Adrenal gland (tissue), 12 donors: Measurements from ENCODE around the gene GPC5. TPM values are rescaled to one million over a fixed set of nuclear protein-coding genes. Genes with fewer than 3 reads are reported as not detected.
"Not testable (repeated sequence)": the region's sequence is repeated elsewhere in the genome, so short reads cannot be mapped to it uniquely, and the experiment has no call there.

Experiments used
- DNase-seq, 7 donors: peaks; one replicate each; pipeline ENCODE4 v3.0.0-alpha.2; 2019 to 2020
- H3K27ac ChIP-seq, 5 donors: fragments of 200-600 bp; sonication (generic) in 4 of 5; 1 replicate in 3 of 5; 2 replicates in 2 of 5; pipeline versions ENCODE4 v1.5.1 to v1.8.0; 2016 to 2020; ENCODE audit warnings: mild to moderate bottlenecking in 1 of 5
- H3K27me3 ChIP-seq: fragments of 200-600 bp; 2 replicates; pipeline ENCODE4 v1.8.0; 2021
- H3K36me3 ChIP-seq, 2 donors: fragments of 200-600 bp; replicated peaks in 1 of 2; 1 replicate in 1 of 2; 2 replicates in 1 of 2; pipeline versions ENCODE4 v1.5.1 to v1.8.0; 2018 to 2022
- H3K4me1 ChIP-seq, 2 donors: fragments of 200-600 bp; replicated peaks in 1 of 2; 1 replicate in 1 of 2; 2 replicates in 1 of 2; pipeline versions ENCODE4 v1.5.1 to v1.8.0; 2018 to 2021
- H3K4me3 ChIP-seq, 4 donors: fragments of 200-600 bp; sonication (generic) in 3 of 4; one replicate each; pipeline ENCODE4 v1.5.1; 2016 to 2018
- H3K9me3 ChIP-seq, 3 donors: fragments of 200-600 bp; sonication (generic) in 1 of 3; replicated peaks in 1 of 3; 1 replicate in 2 of 3; 2 replicates in 1 of 3; pipeline versions ENCODE4 v1.5.1 to v1.8.0; 2016 to 2021
- POLR2A ChIP-seq, 2 donors: fragments of 450-650 bp; IDR thresholded peaks; one replicate each; pipeline ENCODE4 v1.6.1; 2017; ENCODE audit warnings: antibody characterized with exemption in 2 of 2, mild to moderate bottlenecking in 2 of 2, moderate library complexity in 1 of 2
- WGBS, 4 donors: extraction: QIAGEN DNeasy Blood & Tissue Kit in 2 of 4; methylation state at CpG; one replicate each; pipeline versions ENCODE4 v1.1.5 to v1.1.7; 2013 to 2017; 5-methylcytosine and 5-hydroxymethylcytosine counted together
- intact Hi-C, 2 donors: fragments of 100-400 bp; cut with DNase I; formaldehyde crosslinking; loops; one replicate each; pipeline versions ENCODE4 v1.14.1 to v1.15.0; 2022 to 2023
- polyA plus RNA-seq, 3 donors: library from polyadenylated mRNA; stranded (reverse); fragments of 200-250 nt in 2 of 3; fragments of 350-450 nt in 1 of 3; fragmentation: Illumina TruSeq in 1 of 3; extraction: RNeasy Lipid Tissue Mini Kit (QIAGEN cat#74804) in 1 of 3; gene quantifications; one replicate each; pipeline ENCODE4 v1.2.3, GENCODE V29; 2013 to 2014
- total RNA-seq, 9 donors: library from RNA; depleted of rRNA in 4 of 9; stranded (reverse); fragments of >200 nt in 4 of 9; fragments of 120-200 nt in 1 of 9; fragmentation: NEBNext Ultra II Directional in 1 of 9; extraction: Animal tissue kit (Norgen Biotek cat#: 25700) in 1 of 9; gene quantifications; one replicate each; pipeline versions ENCODE4 v1.1.0 to v1.2.4, GENCODE V29; 2013 to 2023
- TF ChIP-seq, protein P1 (sequence below), 6 experiments: fragments of 450-650 bp in 4 of 6; fragments of 200-600 bp in 2 of 6; sonication (generic) in 1 of 6; IDR thresholded peaks; 1 replicate in 5 of 6; 2 replicates in 1 of 6; pipeline versions ENCODE4 v1.5.1 to v1.8.0; 2016 to 2021; ENCODE audit warnings: antibody characterized with exemption in 6 of 6, mild to moderate bottlenecking in 2 of 6, moderate library complexity in 1 of 6
- donor health status: healthy with polysubstance abuse.
- donor health status: Bipolar disorder and iron deficiency.
- donor health status: DM: yes; HTN: yes; CAD: no.
- donor health status: DM: no; HTN: no; CAD: no.
- donor health status: DM: no; HTN: no; CAD: no.
- donor health status: DM: yes; HTN: yes; CAD: no.

Gene GPC5
- total and polyA plus RNA-seq, 12 donors, result 0.24 to 7.7 (median 2.1) TPM; not detected in 4

DNA sequence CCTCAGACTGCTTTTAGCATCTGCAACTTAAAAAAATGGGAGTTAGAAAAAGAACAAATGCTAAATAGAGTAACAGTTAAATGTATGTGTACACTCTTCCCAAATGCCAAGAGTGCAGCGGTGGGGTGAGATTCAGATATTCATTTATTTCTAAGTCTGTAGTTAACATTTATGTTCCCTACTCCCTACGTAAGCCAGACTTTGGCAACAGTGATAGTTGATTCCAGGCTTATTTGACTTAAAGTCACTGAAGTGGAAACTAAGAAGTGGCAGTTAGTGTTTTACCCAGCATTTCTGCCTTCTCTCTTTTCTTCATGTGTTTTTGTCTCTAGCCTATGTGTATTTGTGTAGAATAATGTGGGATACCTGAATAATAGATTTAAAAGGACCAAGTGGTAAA is 46.4 kb upstream of the GPC5 start:
- peaks cover 0 to 13% of the 10 kb centered on the region in 2 donors for H3K36me3 ChIP-seq
- peaks cover 0 to 27% of the 10 kb centered on the region in 2 donors for H3K4me1 ChIP-seq
- H3K9me3 ChIP-seq, result no peaks in the 10 kb centered on the region
- no peak overlapping the region for H3K27ac ChIP-seq
- intact Hi-C loops, result no loop called here
- 93 to 98% (median 96%) methylated on average over 2 of the region's 2 CpGs for WGBS, 4 donors
- no peaks in the 10 kb centered on the region for H3K27me3 ChIP-seq
- TF ChIP-seq, protein P1, sequence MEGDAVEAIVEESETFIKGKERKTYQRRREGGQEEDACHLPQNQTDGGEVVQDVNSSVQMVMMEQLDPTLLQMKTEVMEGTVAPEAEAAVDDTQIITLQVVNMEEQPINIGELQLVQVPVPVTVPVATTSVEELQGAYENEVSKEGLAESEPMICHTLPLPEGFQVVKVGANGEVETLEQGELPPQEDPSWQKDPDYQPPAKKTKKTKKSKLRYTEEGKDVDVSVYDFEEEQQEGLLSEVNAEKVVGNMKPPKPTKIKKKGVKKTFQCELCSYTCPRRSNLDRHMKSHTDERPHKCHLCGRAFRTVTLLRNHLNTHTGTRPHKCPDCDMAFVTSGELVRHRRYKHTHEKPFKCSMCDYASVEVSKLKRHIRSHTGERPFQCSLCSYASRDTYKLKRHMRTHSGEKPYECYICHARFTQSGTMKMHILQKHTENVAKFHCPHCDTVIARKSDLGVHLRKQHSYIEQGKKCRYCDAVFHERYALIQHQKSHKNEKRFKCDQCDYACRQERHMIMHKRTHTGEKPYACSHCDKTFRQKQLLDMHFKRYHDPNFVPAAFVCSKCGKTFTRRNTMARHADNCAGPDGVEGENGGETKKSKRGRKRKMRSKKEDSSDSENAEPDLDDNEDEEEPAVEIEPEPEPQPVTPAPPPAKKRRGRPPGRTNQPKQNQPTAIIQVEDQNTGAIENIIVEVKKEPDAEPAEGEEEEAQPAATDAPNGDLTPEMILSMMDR (IDR thresholded peaks at IDR 0.05), result no peak
- TF ChIP-seq POLR2A (IDR thresholded peaks at IDR 0.05), result no peak
- no peak overlapping the region for H3K4me3 ChIP-seq
- DNase-seq, result no peak

DNA sequence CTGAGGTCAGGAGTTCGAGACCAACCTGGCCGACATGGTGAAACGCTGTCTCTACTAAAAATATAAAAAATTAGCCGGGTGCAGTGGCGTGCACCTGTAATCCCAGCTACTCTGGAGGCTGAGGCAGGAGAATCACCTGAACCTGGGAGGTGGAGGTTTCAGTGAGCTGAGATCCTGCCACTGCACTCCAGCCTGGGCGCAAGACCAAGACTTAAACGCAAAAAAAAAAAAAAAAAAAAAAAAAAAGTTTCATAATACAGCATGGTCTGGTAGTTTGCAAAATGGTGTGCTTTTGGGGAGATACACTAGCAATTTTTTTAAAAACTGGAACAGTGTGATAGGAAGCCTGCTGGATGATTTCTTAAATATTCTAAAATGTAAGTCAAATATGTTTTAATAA is 45.5 kb upstream of the GPC5 start:
- peaks cover 0 to 13% of the 10 kb centered on the region in 2 donors for H3K36me3 ChIP-seq
- H3K4me3 ChIP-seq, H3K9me3 ChIP-seq, DNase-seq, intact Hi-C loops, H3K27ac ChIP-seq, H3K27me3 ChIP-seq: not testable (repeated sequence)
- WGBS, 4 donors, result 89 to 95% (median 91%) methylated on average over 7 of the region's 7 CpGs
- peaks cover 0 to 25% of the 10 kb centered on the region in 2 donors for H3K4me1 ChIP-seq

DNA sequence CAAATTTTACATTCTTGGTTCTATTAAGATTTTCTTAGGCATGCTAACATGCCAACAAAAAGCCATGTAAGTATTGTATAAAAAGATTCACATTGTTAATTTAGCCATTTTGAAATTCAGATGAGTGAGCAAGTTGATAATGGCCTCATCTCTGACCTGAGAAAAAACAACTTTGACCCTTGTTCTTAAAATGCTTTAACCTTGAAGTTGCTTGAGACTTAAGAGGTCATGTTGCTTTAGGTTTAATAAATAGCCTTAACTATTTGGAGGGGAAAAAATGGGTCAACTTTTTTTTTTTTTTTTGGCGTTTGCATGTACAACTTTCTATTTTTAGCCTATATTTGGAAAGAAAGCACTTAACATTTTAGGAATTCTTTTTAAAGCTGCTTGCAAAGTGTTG is 44.9 kb upstream of the GPC5 start:
- DNase-seq, result no peak
- intact Hi-C loops, result no loop called here
- no peaks in the 10 kb centered on the region for H3K9me3 ChIP-seq
- whole genome bisulfite sequencing, 4 donors, result 29 to 38% (median 36%) methylated on average over 1 of the region's 1 CpG
- H3K27me3 ChIP-seq, result no peaks in the 10 kb centered on the region
- no peak overlapping the region for H3K4me3 ChIP-seq
- peaks cover 0 to 25% of the 10 kb centered on the region in 2 donors for H3K4me1 ChIP-seq
- peaks cover 0 to 13% of the 10 kb centered on the region in 2 donors for H3K36me3 ChIP-seq
- no peak overlapping the region for H3K27ac ChIP-seq
- no peak for TF ChIP-seq POLR2A (IDR thresholded peaks at IDR 0.05)
- TF ChIP-seq, protein P1 (IDR thresholded peaks at IDR 0.05), result no peak

DNA sequence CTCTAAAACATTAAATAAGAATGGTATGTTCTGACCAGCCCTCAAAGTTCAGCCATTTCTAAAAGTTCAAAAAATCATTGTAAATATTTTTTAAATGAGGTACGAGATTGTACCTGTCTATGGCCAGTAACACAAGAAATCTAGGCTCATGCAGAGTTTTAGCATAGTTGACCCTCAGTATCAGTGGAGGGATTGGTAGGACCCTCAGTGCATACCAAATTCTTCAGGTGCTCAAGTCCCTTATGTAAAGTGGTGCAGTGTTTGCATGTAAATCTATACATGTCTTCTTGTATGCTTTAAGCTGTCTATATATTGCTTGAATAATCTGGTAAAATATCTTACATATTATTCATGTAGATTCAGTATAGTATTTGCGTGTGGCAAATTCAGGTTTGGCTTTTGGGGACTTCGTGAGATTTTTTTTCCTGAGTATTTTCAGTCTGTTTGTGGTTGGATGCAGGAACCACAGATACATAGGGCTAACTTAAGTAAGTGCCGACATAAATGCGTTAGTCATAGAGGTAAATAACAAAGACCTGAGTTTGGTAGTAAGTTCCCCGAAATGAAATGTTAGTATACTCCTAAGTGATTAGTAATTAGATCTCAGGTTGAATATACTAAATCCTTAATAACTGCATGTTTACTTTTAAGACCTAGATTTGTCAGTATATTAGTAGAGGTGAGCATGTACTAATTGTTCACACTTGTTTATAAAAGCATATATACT is 43.2 kb upstream of the GPC5 start:
- Histone ChIP-seq H3K9me3 (no peaks in the 10 kb centered on the region), H3K4me3 (no peak overlapping the region), H3K27me3 (no peaks in the 10 kb centered on the region), H3K36me3 (peaks cover 0 to 13% of the 10 kb centered on the region in 2 donors), H3K27ac (no peak overlapping the region), H3K4me1 (peaks cover 0 to 13% of the 10 kb centered on the region in 2 donors)
- no peak for TF ChIP-seq POLR2A (IDR thresholded peaks at IDR 0.05)
- TF ChIP-seq, protein P1 (IDR thresholded peaks at IDR 0.05), result no peak
- 95 to 96% (median 95%) methylated on average over 6 of the region's 6 CpGs for WGBS, 4 donors
- no peak for DNase-seq
- intact Hi-C loops, result no loop called here
